ENCODE results near the gene KIF1B. TPM values are rescaled to one million over a fixed set of nuclear protein-coding genes. Genes with fewer than 3 reads are reported as not detected.

Gene KIF1B
- total and polyA plus RNA-seq, 10 of the 15 experiments (the other 5 are each of a cell fraction or from before 2014, with no cell fraction given) = 2.1 to 16.5 (median 8.7) TPM

GRCh38 chr1:10188133-10188650 is 22.2 kb upstream of the KIF1B start:
- Histone ChIP-seq H3K4me2 (ENCODE audit: control insufficient read depth, insufficient read depth) (no peak overlapping the region), H3K79me2 (ENCODE audit: control insufficient read depth, insufficient read depth, low read length) (no peaks in the 10 kb centered on the region), H3K9me3 (replicated peaks; ENCODE audit: control insufficient read depth, insufficient read depth, low read length) (no peaks in the 10 kb centered on the region), H3K27me3 (replicated peaks in 1 of 2; ENCODE audit: control insufficient read depth in 2 of 2, insufficient read depth in 2 of 2, low read length in 1 of 2) (no peaks in the 10 kb centered on the region), H4K20me1 (ENCODE audit: control insufficient read depth, insufficient read depth) (no peaks in the 10 kb centered on the region), H3K36me3 (ENCODE audit: control insufficient read depth in 2 of 2, insufficient read depth in 2 of 2, low read length in 1 of 2) (no peaks in the 10 kb centered on the region), H3K4me3 (no peak overlapping the region), H2AFZ (ENCODE audit: control insufficient read depth, low read depth, low read length) (no peak overlapping the region), H3K27ac (ENCODE audit: control insufficient read depth, insufficient read depth) (no peak overlapping the region), H3K9ac (ENCODE audit: control insufficient read depth, insufficient read depth, low read length) (no peak overlapping the region), H3K4me1 (ENCODE audit: control insufficient read depth, insufficient read depth, low read length) (peaks cover 4% of the 10 kb centered on the region; the same call in 1 of the 2 replicates)
- TF ChIP-seq FOXK2 (IDR thresholded peaks at IDR 0.05) (no peak), CREM (IDR thresholded peaks at IDR 0.05; ENCODE audit: low read depth) (no peak), GABPA (IDR thresholded peaks at IDR 0.05; ENCODE audit: low read depth) (no peak), BMI1 (IDR thresholded peaks at IDR 0.05; ENCODE audit: borderline replicate concordance) (no peak), RFX5 (IDR thresholded peaks at IDR 0.05; ENCODE audit: low read depth, low read length) (no peak), NR2C1 (IDR thresholded peaks at IDR 0.05) (no peak), MTA3 (IDR thresholded peaks at IDR 0.05; ENCODE audit: borderline replicate concordance, low read length) (no peak), MEF2B (IDR thresholded peaks at IDR 0.05; ENCODE audit: partially characterized antibody, poor library complexity, severe bottlenecking) (no peak), ETV6 (conservative IDR thresholded peaks at IDR 0.05 in 1 of 2, IDR thresholded peaks at IDR 0.05 in 1 of 2; ENCODE audit: borderline replicate concordance in 1 of 2, low read depth in 1 of 2) (no peak), ZNF687 (IDR thresholded peaks at IDR 0.05) (no peak), MYC (IDR thresholded peaks at IDR 0.05; ENCODE audit: insufficient read depth, insufficient read length, insufficient replicate concordance, low read length, severe bottlenecking) (no peak), E2F4 (IDR thresholded peaks at IDR 0.05; ENCODE audit: low read depth, low read length) (no peak), HDGF (IDR thresholded peaks at IDR 0.05) (no peak), ZNF207 (IDR thresholded peaks at IDR 0.05; ENCODE audit: borderline replicate concordance) (no peak), BCL3 (IDR thresholded peaks at IDR 0.05; ENCODE audit: borderline replicate concordance, insufficient read depth, low read depth, low read length, poor library complexity, severe bottlenecking) (no peak)
- SMC1A ChIA-PET (ENCODE audit: uncharacterized antibody, unreplicated experiment) = no interaction called here
- 100% methylated on average over 2 of the region's 2 CpGs for WGBS (ENCODE audit: insufficient coverage, insufficient replicate concordance, low lambda C conversion rate, missing lambda C conversion rate)
- BruUV-seq (replicated peaks) = no TSS peak
- intact Hi-C loops (cut with micrococcal nuclease; ENCODE audit: unreplicated experiment) (no loop called here), in situ Hi-C loops (cut with MboI) (no loop called here)
- POLR2A ChIA-PET = interaction anchor here (0.6 kb wide), 1 partner anchor 203 kb away, joined by 6 read pairs; no protein-coding TSS in a partner anchor
- RAD21 ChIA-PET (ENCODE audit: unreplicated experiment) = no interaction called here
- ATAC-seq (no peak), DNase-seq (ENCODE audit: low read depth, low spot score) (no peak), FAIRE-seq (no peak)
- CTCF ChIA-PET = interaction anchor here (0.7 kb wide), 1 partner anchor 228 kb away, joined by 3 read pairs; no protein-coding TSS in a partner anchor
